Medulla oblongata (tissue), 1 donor: Measurements from ENCODE around the gene CHN2.
A peak's percentile ranks its signal among the peaks of the same experiment; 100 is the strongest.
"Not testable (repeated sequence)": the region's sequence is repeated elsewhere in the genome, so short reads cannot be mapped to it uniquely, and the experiment has no call there.

Experiments
- DNase-seq: peaks from one replicate; pipeline ENCODE4 v3.0.0-alpha.2; 2015; ENCODE audit errors: extremely low spot score

The CHN2 gene

DNA sequence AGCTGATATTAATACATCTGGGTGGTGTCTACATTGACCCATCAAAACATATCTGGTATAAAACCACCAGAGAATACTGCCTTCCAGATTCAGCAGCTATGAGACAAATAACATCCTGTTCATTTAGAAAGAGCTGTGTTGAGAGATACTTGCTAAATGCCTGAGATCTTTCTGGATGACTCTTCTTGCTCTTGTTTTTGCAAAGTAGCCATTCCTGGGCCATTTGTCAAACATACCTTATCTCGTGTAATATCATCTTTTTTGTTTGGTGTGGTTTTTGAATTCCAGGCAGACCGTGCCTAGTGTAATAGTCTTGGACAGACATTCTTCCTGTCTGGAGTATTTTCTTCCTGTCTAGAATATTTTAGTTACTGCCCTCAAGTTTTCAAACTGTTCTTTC, 294.4 kb downstream of the CHN2 start:
- DNase-seq = peak; percentile 33

- no peak for DNase-seq
These were observed 295.6 kb downstream of the CHN2 start for GRCh38 chr7:29490094-29490607.

GRCh38 chr7:29494350-29494749, 299.8 kb downstream of the CHN2 start:
- DNase-seq = no peak

DNA sequence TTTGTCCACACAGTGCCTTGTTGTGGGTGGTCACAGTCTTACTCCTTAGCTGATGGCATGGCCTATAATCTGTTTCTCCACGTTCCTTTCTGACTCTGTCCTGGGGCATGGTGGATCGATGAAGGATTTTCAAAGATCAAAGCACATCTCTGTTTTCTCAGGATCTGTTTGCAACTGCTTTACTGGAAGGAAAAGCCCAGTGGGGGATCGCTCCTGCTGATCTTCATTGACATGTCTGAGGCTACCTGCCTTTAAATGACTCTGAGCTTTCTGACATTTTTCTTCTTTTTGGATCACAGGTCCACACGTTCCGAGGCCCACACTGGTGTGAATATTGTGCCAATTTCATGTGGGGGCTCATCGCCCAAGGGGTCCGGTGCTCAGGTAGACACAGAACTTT, 301.1 kb downstream of the CHN2 start:
- DNase-seq = no peak

GRCh38 chr7:29496355-29497020, 301.9 kb downstream of the CHN2 start:
- DNase-seq = no peak

- DNase-seq = no peak
These were observed 305.4 kb downstream of the CHN2 start for GRCh38 chr7:29499932-29500331.

DNA sequence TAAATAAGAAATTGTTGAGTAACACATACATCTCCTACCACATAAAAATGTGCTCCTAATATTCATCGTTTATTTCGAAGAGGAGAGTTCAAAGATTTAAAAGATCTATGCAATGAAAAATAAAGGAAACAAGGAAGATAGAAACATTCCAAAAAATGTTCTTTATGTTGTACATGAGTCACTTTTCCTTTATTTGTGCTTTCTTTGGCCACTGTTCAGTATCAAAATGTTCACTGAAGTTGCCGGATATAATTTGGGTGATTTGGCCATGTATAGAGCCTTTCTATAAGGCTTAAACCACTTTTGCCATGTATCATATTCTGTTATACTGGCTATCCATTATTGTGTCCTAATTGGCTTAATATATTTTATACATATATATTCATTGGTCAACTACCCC, 306.1 kb downstream of the CHN2 start:
- DNase-seq = no peak

GRCh38 chr7:29502133-29502532, 307.6 kb downstream of the CHN2 start:
- no peak for DNase-seq

GRCh38 chr7:29505931-29506330, 311.4 kb downstream of the CHN2 start:
- no peak for DNase-seq

- DNase-seq = no peak
These were observed 314.0 kb downstream of the CHN2 start for GRCh38 chr7:29508608-29509007.

DNA sequence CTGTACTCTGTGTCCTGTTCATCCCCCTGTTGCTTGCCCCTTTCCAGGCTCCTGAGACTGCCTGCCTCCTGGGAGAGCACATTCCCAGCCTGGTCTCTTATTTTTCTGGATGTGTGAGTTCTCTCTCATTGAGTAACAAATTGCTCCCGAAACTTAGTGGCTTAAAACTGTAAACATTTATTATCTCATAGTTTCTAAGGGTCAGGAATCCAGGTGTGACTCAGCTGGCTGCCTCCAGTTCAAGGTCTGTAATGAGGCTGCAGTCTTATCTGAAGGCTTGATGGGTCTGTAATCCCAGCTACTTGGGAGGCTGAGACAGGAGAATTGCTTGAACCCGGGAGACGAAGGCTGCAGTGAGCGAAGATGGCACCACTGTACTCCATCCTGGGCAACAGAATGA, 315.5 kb downstream of the CHN2 start:
- no peak for DNase-seq

DNA sequence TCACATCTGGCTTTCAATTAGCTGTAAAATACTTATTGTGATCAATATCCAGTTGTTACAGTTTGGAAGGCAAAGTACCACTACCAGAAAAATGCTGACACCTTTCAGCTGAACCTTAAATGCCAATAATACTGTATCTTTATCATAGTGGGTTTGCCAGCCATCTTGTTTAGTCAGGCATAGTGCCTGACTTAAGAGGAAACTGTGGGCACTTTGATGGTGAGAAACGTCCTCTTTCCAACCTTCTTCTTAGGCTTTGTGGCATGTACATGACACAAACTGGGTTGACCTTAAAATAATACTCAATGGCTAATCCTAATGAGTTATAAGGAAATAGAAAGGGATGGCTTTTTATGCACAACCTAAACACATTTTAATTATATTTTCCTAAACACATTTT, 316.8 kb downstream of the CHN2 start:
- DNase-seq = no peak

- DNase-seq = no peak
These were observed 317.3 kb downstream of the CHN2 start for GRCh38 chr7:29511851-29512250.

GRCh38 chr7:29516491-29516890, 321.9 kb downstream of the CHN2 start:
- no peak for DNase-seq

- DNase-seq = no peak
These were observed 324.0 kb downstream of the CHN2 start for GRCh38 chr7:29518616-29519015.

DNA sequence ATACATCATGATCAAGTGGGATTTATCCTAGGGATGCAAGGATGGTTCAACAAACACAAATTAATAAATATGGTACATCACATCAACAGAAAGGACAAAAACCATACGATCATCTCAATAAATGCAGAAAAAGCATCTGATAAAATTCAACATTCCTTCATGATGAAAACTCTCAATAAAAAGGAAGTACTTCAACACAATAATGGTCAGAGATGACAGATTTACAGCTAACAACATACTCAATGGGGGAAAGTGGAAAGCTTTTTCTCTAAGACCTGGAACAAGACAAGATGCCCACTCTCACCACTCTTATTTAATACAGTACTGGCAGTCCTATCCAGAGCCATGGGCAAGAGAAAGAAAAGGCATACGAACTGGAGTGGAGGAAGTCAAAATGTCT, 329.2 kb downstream of the CHN2 start:
- no peak for DNase-seq

DNA sequence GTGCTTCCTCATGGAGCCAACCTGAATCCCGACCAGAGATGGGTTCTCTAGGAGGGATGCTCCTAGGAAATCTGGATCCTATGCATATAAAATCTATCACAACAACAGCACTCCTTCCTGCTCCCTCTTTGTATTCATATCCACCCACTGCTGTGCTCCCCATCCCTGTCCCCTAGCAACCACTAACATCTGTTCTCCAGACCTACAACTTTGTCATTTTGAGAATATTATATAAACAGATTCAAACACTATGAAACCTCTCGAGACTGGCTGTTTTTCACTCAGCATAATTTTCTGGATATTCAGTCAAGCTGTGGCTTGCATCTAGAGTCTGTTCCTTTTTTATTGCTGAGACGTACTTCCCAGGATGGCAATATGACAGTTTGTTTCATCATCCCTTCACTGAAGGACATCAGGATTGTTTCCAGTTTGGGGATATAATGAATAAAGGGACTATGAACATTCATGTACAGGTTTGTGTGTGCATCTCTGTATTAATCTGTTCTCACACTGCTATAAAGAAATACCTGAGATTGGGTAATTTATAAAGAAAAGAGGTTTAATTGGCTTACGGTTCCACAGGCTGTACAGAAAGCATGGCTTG, 333.0 kb downstream of the CHN2 start:
- DNase-seq = no peak

- not testable (repeated sequence) for DNase-seq
These were observed 334.0 kb downstream of the CHN2 start for GRCh38 chr7:29528526-29528925.
